Left renal pelvis (tissue), 4 donors: Measurements from ENCODE around the gene BRD3OS. TPM values are rescaled to one million over a fixed set of nuclear protein-coding genes. Genes with fewer than 3 reads are reported as not detected.
"Not testable (repeated sequence)": the region's sequence is repeated elsewhere in the genome, so short reads cannot be mapped to it uniquely, and the experiment has no call there.

Source experiments
- DNase-seq, 4 donors: peaks; one replicate each; pipeline ENCODE4 v3.0.0-alpha.2; 2013; ENCODE audit warnings: low read depth in 4 of 4, low spot score in 3 of 4
- polyA plus RNA-seq, 4 donors: library from polyadenylated mRNA; unstranded; fragments of 120-200 nt; gene quantifications; one replicate each; pipeline ENCODE4 v1.2.1, GENCODE V29; 2013; ENCODE audit not compliant: insufficient read length in 4 of 4

The BRD3OS gene
- polyA plus RNA-seq, 4 donors = 16.8 to 24.9 (median 21.0) TPM

DNA sequence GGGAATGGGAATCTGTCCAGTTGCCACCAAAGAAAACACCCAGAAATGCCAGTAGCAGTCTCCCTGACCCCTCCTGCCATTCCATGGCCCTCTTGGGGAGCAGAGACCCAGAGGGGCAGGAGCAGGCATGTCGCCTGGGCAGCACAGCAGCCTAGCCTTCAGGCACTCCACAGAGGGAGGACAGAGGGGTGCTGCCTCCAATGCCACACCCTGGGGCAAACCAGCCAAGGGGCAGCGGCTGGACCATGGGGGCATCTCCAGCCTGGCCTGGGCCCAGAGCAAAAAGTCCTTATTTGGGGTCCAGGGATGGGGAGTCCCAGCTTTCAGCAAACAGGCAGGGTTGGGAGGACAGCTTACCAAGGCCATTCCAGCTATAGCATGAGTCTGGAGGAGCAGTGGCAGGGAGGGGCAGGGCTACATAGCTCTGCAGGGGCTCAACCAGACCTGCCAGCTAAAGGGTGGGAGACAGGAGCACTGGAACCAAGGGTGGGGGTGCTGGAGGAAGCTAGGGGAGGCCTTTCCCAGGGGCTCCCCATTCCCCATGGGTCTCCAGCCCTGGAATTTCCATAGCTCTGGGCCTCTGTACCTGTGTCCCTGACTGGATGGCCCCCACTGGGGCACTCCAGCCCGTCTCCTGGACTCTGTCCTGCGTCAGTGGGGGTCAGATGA is 35.9 kb downstream of the BRD3OS start:
- DNase-seq = no peak

- DNase-seq = no peak
These were observed 36.5 kb downstream of the BRD3OS start for GRCh38 chr9:134061688-134062371.

- no peak for DNase-seq
These were observed 37.3 kb downstream of the BRD3OS start for GRCh38 chr9:134062461-134063087.

DNA sequence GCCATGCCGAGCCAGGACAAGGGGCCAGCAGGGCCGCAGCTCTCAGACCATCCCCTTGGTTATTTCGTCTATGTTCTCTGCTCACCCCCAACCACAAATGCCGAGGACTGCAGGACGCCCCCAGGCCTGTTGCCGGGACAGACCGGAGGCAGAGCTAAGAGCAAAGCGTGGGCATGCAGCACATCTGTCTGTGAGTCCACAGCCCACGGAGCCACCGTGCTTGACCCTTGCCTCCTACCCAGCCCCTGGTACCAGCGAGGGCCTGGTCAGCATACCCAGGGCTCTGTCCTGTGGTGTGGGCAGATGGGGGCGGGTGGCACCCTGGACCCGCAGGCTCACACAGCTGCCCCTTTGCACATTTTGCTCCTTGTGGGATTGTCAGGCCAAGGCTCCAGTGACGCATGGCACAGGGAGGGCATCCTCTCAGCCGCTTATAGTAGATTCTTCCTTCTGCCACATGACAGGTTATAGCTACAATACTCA is 37.8 kb downstream of the BRD3OS start:
- DNase-seq = no peak

DNA sequence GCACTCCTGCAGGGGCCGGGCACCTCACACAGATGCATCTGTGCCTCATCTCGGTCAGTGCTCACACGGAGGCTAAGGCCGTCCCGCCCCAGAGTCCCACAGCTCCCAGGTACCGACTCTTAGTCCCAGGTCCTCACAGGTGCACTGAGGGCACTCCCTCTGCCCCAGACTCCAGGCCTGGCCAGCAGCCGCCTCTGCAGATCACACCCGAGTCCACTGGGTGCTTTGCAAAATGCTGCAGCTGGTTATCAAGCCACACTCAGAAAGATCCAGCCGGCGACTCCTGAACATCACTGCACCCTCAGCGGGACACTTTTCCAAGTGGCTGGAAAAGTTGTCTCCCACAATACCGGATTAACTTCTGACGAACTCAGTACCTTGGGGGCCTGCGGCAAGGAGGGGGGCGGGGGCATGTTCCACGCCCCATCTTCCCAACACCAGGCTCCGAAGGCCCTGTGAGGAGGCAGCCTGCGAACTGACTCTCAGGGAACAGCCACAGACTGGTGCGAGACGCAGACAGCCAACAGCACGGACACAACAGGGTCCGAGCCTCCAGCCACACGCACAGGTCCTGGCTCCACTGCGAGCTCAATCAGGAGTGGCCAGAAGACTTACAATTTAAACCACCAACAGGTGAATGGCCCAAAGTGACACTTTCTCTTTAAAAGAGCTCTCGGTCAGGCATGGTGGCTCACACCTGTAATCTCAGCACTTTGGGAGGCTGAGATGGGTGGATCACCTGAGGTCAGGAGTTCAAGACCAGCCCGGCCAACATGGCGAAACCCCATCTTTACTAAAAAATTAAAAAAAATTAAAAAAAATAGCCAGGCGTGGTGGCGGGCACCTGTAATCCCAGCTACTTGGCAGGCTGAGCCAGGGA is 38.5 kb downstream of the BRD3OS start:
- no peak for DNase-seq

DNA sequence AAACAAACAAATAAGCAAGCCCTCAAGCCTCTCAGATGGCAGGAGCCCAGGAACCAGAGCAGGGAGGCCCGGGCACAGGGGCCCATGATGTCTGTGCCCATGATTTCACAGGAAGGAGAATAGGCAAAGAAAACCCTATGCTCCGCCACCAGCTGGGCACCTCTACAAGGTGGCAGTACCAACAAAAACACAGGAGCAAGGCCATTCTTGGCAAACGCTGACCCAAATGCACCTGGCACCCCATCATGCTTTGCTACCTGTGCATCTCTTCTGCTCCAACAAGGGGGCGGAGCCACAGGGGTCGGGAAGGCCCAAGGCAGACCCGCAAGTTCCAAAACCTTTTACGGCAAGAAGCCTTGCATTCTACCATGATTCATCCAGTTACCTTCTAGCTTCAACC is 39.4 kb downstream of the BRD3OS start:
- DNase-seq = no peak

DNA sequence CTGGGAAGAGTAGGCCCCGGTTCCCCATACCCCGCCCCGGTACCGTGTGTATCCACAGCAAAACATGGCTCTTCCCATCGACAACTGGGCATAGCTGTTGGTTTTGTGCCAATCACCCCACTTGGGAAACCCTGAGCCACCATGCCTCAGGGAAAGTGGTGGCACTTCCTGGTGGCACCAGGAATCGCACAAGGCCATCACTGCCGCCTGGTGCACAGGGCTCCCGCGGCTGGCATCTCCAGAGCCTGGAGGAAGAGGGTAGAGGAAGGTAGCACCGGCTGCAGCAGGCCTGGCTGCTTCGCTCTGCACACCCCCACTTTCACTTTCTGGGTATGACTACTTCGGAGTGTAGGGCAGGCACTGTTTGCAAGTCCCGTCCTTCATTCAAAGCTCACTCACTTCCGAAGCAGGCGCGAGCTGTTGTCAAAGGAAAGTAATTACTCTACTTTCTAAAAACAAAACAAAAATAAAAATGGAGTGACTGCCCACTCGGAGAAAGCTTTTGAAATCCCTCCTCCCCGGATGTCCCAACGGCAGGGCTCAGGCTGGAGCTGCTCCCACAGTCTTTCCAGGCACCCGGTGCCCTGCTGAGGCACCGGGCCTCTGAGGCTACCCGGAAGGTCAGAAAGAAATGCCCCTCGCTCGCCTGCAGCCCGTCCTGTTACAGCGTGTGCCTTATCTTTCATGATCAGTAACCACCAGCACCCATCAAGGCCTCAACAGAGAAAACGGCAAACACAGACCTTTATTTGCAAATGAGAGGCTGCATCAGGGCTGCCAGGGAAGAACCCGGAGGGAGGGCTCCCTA is 40.5 kb downstream of the BRD3OS start:
- DNase-seq = no peak

GRCh38 chr9:134066526-134066912 is 41.2 kb downstream of the BRD3OS start:
- DNase-seq = no peak

GRCh38 chr9:134066913-134067851 is 41.9 kb downstream of the BRD3OS start:
- DNase-seq = no peak

DNA sequence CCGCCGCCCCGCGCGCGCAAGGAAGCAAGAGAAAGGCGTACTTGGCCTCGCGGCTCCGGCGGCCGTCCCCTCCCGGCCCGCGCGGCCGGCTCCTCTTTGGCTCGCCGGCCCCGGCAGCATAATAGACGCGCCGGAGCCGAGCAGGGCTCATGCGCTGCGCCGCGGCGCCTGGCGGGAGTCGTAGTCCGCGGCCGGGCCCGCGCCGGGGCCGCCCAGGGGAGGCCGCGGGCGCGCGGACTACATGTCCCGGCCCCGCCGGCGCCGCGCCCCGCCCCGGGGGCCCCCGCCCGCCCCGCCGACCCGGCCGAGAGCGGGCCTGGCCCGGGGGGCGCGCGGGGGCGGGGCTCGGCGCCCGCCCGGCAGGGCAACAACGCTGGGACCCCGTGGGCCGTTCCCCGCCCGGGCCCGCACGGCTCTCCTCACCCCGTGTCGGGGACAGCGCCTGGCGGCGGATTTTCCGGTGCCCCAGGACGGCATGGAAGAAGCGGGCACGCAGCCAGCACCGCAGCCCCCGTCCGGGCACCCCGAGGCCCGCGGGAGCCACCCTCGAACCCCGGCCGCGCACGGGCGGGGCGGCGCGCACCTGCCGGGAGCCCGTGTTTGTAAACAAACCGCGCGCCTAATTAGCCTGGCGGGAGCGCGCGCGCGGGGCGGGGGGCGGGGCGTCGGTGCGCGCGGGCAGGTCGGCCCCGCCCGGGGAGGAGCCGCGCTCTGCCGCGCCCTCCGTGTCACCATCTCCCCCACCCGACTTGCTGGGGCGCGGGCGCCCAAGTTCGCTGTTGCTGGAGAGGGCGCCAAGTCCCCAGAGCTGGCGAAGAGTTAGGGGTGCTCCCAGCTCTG is 42.8 kb downstream of the BRD3OS start, which contains the start of gene BRD3:
Gene BRD3 (minus strand): TSS at position 123 of the 840 bp plus-strand sequence. CDS start 14,549 bp downstream, outside the sequence.
- DNase-seq = peak in 3 of 4 donors; percentile 86 to 89 (median 87)

- no peak for DNase-seq
These were observed 43.6 kb downstream of the BRD3OS start for GRCh38 chr9:134068744-134069479.

GRCh38 chr9:134069480-134070399 is 44.5 kb downstream of the BRD3OS start:
- DNase-seq = no peak

DNA sequence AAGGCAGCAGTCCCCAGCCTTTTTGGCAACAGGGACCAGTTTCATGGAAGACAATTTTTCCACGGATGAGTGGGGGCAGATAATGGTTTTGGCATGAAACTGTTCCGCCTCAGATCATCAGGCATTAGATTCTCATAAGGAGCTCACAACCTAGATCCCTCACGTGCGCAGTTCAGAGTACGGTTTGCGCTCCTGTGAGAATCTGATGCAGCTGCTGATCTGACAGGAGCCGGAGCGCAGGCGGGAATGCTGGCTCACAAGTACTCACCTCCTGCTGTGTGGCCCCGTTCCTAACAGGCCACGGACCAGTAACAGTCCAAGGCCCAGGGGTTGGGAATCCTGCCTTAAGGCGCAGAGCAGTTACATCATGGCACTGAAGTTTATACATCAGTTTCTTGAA is 45.9 kb downstream of the BRD3OS start:
- DNase-seq = no peak

GRCh38 chr9:134072683-134073082 is 47.4 kb downstream of the BRD3OS start:
- DNase-seq = not testable (repeated sequence)

- DNase-seq = no peak
These were observed 48.2 kb downstream of the BRD3OS start for GRCh38 chr9:134073500-134073899.

DNA sequence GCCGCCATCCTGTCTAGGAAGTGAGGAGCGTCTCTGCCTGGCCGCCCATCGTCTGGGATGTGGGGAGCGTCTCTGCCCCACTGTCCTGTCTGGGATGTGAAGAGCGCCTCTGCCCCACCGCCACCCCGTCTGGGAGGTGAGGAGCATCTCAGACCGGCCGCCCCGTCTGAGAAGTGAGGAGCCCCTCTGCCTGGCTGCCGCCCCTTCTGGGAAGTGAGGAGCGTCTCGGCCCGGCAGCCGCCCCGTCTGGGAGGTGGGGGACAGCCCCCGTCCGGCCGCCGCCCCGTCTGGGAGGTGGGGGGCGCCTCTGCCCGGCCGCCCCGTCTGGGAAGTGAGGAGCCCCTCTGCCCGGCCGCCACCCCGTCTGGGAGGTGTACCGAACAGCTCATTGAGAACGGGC is 50.4 kb downstream of the BRD3OS start:
- DNase-seq = not testable (repeated sequence)
